Dendritic cell treated with granulocyte-macrophage colony-stimulating factor and Interleukin-4, amounts not matched to agents 40 ng/mL and 50 ng/mL, for 4 days (primary cell): ENCODE data around the gene ITLN2.
"Not testable (repeated sequence)": the region's sequence is repeated elsewhere in the genome, so short reads cannot be mapped to it uniquely, and the experiment has no call there.

Experiments
- H3K27ac Mint-ChIP-seq: one replicate; pipeline ENCODE4 v1.8.0; 2022; ENCODE audit warnings: mild to moderate bottlenecking, mixed read lengths
- H3K27me3 Mint-ChIP-seq: one replicate; pipeline ENCODE4 v1.8.0; 2022; ENCODE audit warnings: mild to moderate bottlenecking, mixed read lengths
- H3K36me3 Mint-ChIP-seq: one replicate; pipeline ENCODE4 v1.8.0; 2022; ENCODE audit warnings: low read depth, mixed read lengths
- H3K4me1 Mint-ChIP-seq: one replicate; pipeline ENCODE4 v1.8.0; 2022; ENCODE audit warnings: low read depth, mixed read lengths
- H3K4me3 Mint-ChIP-seq: one replicate; pipeline ENCODE4 v1.8.0; 2022; ENCODE audit warnings: mild to moderate bottlenecking, moderate library complexity, mixed read lengths
- H3K9me3 Mint-ChIP-seq: one replicate; pipeline ENCODE4 v1.8.0; 2022; ENCODE audit warnings: mixed read lengths
- intact Hi-C: fragments of 100-400 bp; cut with micrococcal nuclease; formaldehyde crosslinking; loops from one replicate; pipeline ENCODE4 v1.15.0; 2022

Gene ITLN2

GRCh38 chr1:160978510-160978927, 23.9 kb upstream of the ITLN2 start:
- Mint-ChIP-seq H3K27me3 (peaks cover 37% of the 10 kb centered on the region), H3K27ac (no peak overlapping the region), H3K4me1 (peaks cover 15% of the 10 kb centered on the region), H3K4me3 (no peak overlapping the region), H3K9me3 (no peaks in the 10 kb centered on the region), H3K36me3 (no peaks in the 10 kb centered on the region)
- intact Hi-C loops = loop anchor here (10.0 kb wide), 1 partner anchor 74 kb away; no protein-coding TSS in a partner anchor

- H3K27me3 Mint-ChIP-seq = peaks cover 14% of the 10 kb centered on the region
- H3K4me1 Mint-ChIP-seq = no peaks in the 10 kb centered on the region
- intact Hi-C loops = loop anchor here (10.0 kb wide), 1 partner anchor 70 kb away; no protein-coding TSS in a partner anchor
- no peak overlapping the region for H3K4me3 Mint-ChIP-seq
- H3K27ac Mint-ChIP-seq = no peak overlapping the region
- no peaks in the 10 kb centered on the region for H3K9me3 Mint-ChIP-seq
- H3K36me3 Mint-ChIP-seq = no peaks in the 10 kb centered on the region
These were observed 20.4 kb upstream of the ITLN2 start for GRCh38 chr1:160975026-160975425.

- intact Hi-C loops = loop anchor here (10.0 kb wide), 1 partner anchor 69 kb away; no protein-coding TSS in a partner anchor
- Mint-ChIP-seq H3K9me3 (no peaks in the 10 kb centered on the region), H3K27me3 (peaks cover 11% of the 10 kb centered on the region), H3K27ac (no peak overlapping the region), H3K4me3 (no peak overlapping the region), H3K36me3 (no peaks in the 10 kb centered on the region), H3K4me1 (no peaks in the 10 kb centered on the region)
These were observed 18.9 kb upstream of the ITLN2 start for GRCh38 chr1:160973491-160973890.

- Mint-ChIP-seq H3K27me3 (peaks cover 11% of the 10 kb centered on the region), H3K36me3 (no peaks in the 10 kb centered on the region), H3K4me1 (no peaks in the 10 kb centered on the region), H3K4me3 (no peak overlapping the region), H3K27ac (no peak overlapping the region), H3K9me3 (no peaks in the 10 kb centered on the region)
- intact Hi-C loops = loop anchor here (10.0 kb wide), 1 partner anchor 68 kb away; no protein-coding TSS in a partner anchor
These were observed 18.3 kb upstream of the ITLN2 start for GRCh38 chr1:160972939-160973338.

GRCh38 chr1:160971618-160972056, 17.0 kb upstream of the ITLN2 start:
- H3K27ac Mint-ChIP-seq = no peak overlapping the region

GRCh38 chr1:160963521-160963920, 8.9 kb upstream of the ITLN2 start:
- Mint-ChIP-seq H3K4me3 (no peak overlapping the region), H3K27ac (no peak overlapping the region), H3K36me3 (no peaks in the 10 kb centered on the region), H3K9me3 (no peaks in the 10 kb centered on the region), H3K4me1 (no peaks in the 10 kb centered on the region), H3K27me3 (peaks cover 4% of the 10 kb centered on the region)
- intact Hi-C loops = no loop called here

More at GRCh38 chr1:160971618-160972056, 17.0 kb upstream of the ITLN2 start:
- Mint-ChIP-seq H3K27me3 (peaks cover 12% of the 10 kb centered on the region), H3K4me3 (no peak overlapping the region), H3K4me1 (no peaks in the 10 kb centered on the region), H3K9me3 (no peaks in the 10 kb centered on the region), H3K36me3 (no peaks in the 10 kb centered on the region)
- intact Hi-C loops = loop anchor here (10.0 kb wide), 1 partner anchor 67 kb away; no protein-coding TSS in a partner anchor

GRCh38 chr1:160961419-160961818, 6.8 kb upstream of the ITLN2 start:
- Mint-ChIP-seq H3K4me1 (no peaks in the 10 kb centered on the region), H3K9me3 (no peaks in the 10 kb centered on the region), H3K4me3 (no peak overlapping the region), H3K36me3 (no peaks in the 10 kb centered on the region), H3K27me3 (peaks cover 3% of the 10 kb centered on the region), H3K27ac (no peak overlapping the region)
- intact Hi-C loops = no loop called here

GRCh38 chr1:160956966-160957365, 2.4 kb upstream of the ITLN2 start:
- peaks cover 6% of the 10 kb centered on the region for H3K4me1 Mint-ChIP-seq
- no peak overlapping the region for H3K27ac Mint-ChIP-seq
- H3K9me3 Mint-ChIP-seq = no peaks in the 10 kb centered on the region
- H3K4me3 Mint-ChIP-seq = no peak overlapping the region
- no peaks in the 10 kb centered on the region for H3K36me3 Mint-ChIP-seq
- intact Hi-C loops = no loop called here
- peaks cover 3% of the 10 kb centered on the region for H3K27me3 Mint-ChIP-seq

GRCh38 chr1:160953030-160953429, 1.6 kb downstream of the ITLN2 start:
- Mint-ChIP-seq H3K27me3 (no peaks in the 10 kb centered on the region), H3K4me3 (no peak overlapping the region), H3K4me1 (peaks cover 6% of the 10 kb centered on the region), H3K9me3 (no peaks in the 10 kb centered on the region), H3K36me3 (no peaks in the 10 kb centered on the region), H3K27ac (no peak overlapping the region)
- intact Hi-C loops = loop anchor here (5.0 kb wide), 1 partner anchor 271 kb away; no protein-coding TSS in a partner anchor

- H3K36me3 Mint-ChIP-seq = no peaks in the 10 kb centered on the region
- H3K4me3 Mint-ChIP-seq = no peak overlapping the region
- H3K27ac Mint-ChIP-seq = no peak overlapping the region
- H3K4me1 Mint-ChIP-seq = peaks cover 6% of the 10 kb centered on the region
- H3K27me3 Mint-ChIP-seq = no peaks in the 10 kb centered on the region
- intact Hi-C loops = loop anchor here (5.0 kb wide), 1 partner anchor 270 kb away; no protein-coding TSS in a partner anchor
- H3K9me3 Mint-ChIP-seq = no peaks in the 10 kb centered on the region
These were observed 2.5 kb downstream of the ITLN2 start for GRCh38 chr1:160952129-160952510.

- Mint-ChIP-seq H3K4me3 (no peak overlapping the region), H3K4me1 (peaks cover 6% of the 10 kb centered on the region), H3K36me3 (no peaks in the 10 kb centered on the region), H3K9me3 (no peaks in the 10 kb centered on the region), H3K27ac (no peak overlapping the region), H3K27me3 (no peaks in the 10 kb centered on the region)
- intact Hi-C loops = loop anchor here (1.0 to 5.0 kb wide), 2 partner anchors 116 to 269 kb away; no protein-coding TSS in a partner anchor
These were observed 3.0 kb downstream of the ITLN2 start for GRCh38 chr1:160951443-160952128.

- Mint-ChIP-seq H3K9me3 (no peaks in the 10 kb centered on the region), H3K4me1 (peaks cover 6% of the 10 kb centered on the region), H3K4me3 (no peak overlapping the region), H3K27ac (no peak overlapping the region), H3K36me3 (no peaks in the 10 kb centered on the region), H3K27me3 (no peaks in the 10 kb centered on the region)
- intact Hi-C loops = loop anchor here (1.0 to 5.0 kb wide), 2 partner anchors 115 to 268 kb away; no protein-coding TSS in a partner anchor
These were observed 4.0 kb downstream of the ITLN2 start for GRCh38 chr1:160950657-160951056.

GRCh38 chr1:160949881-160950280, 4.7 kb downstream of the ITLN2 start:
- H3K27me3 Mint-ChIP-seq = peaks cover 2% of the 10 kb centered on the region
- H3K27ac Mint-ChIP-seq = no peak overlapping the region
- H3K4me3 Mint-ChIP-seq = no peak overlapping the region
- peaks cover 6% of the 10 kb centered on the region for H3K4me1 Mint-ChIP-seq
- no peaks in the 10 kb centered on the region for H3K9me3 Mint-ChIP-seq
- H3K36me3 Mint-ChIP-seq = no peaks in the 10 kb centered on the region
- intact Hi-C loops = loop anchor here (5.0 kb wide), 1 partner anchor 268 kb away; no protein-coding TSS in a partner anchor

- H3K27me3 Mint-ChIP-seq, H3K27ac Mint-ChIP-seq, H3K4me1 Mint-ChIP-seq, H3K36me3 Mint-ChIP-seq, H3K4me3 Mint-ChIP-seq, intact Hi-C loops, H3K9me3 Mint-ChIP-seq: not testable (repeated sequence)
These were observed 5.3 kb downstream of the ITLN2 start for GRCh38 chr1:160949216-160949880.
